PC-9 (cell line): Measurements from ENCODE around the gene UGT1A10.

Source experiments
- EZH2 ChIP-seq: fragments of 200-600 bp; sonication (generic); IDR thresholded peaks from 2 replicates; pipeline ENCODE4 v1.8.0; 2017; ENCODE audit warnings: antibody characterized with exemption, low read depth
- TF ChIP-seq, protein P1 (sequence below): fragments of 200-600 bp; sonication (generic); conservative IDR thresholded peaks from 2 replicates; pipeline ENCODE4 v1.6.1; 2017; ENCODE audit warnings: mixed run types, antibody characterized with exemption, mild to moderate bottlenecking, moderate library complexity

DNA sequence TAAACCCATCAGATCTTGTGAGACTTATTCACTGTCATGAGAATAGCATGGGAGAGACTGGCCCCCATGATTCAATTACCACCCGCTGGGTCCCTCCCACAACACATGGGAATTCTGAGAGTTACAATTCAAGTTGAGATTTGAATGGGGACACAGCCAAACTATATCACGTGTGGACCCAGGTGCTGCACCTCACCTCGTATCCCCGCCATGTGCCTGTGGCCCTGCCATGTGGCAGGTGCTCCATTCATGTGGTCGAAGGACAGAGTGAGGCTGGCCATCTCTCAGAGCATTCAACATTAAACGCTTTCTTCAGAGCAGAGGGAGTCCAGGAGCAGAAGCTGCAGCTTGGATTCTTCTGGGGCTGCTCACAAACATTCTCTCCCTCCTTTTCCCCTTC, 174.1 kb downstream of the UGT1A10 start:
- TF ChIP-seq, protein P1, sequence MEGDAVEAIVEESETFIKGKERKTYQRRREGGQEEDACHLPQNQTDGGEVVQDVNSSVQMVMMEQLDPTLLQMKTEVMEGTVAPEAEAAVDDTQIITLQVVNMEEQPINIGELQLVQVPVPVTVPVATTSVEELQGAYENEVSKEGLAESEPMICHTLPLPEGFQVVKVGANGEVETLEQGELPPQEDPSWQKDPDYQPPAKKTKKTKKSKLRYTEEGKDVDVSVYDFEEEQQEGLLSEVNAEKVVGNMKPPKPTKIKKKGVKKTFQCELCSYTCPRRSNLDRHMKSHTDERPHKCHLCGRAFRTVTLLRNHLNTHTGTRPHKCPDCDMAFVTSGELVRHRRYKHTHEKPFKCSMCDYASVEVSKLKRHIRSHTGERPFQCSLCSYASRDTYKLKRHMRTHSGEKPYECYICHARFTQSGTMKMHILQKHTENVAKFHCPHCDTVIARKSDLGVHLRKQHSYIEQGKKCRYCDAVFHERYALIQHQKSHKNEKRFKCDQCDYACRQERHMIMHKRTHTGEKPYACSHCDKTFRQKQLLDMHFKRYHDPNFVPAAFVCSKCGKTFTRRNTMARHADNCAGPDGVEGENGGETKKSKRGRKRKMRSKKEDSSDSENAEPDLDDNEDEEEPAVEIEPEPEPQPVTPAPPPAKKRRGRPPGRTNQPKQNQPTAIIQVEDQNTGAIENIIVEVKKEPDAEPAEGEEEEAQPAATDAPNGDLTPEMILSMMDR = no peak
- TF ChIP-seq EZH2 = no peak
